Epidermal melanocyte (primary cell): ENCODE measurements around the gene NACAD.

Experiments
- DNase-seq: peaks from one replicate; pipeline ENCODE4 v3.0.0; 2011; ENCODE audit warnings: low spot score; ENCODE audit not compliant: insufficient read length

Gene NACAD

GRCh38 chr7:45075355-45075644, 13.5 kb downstream of the NACAD start:
- DNase-seq, result no peak

- DNase-seq, result no peak
Observed at GRCh38 chr7:45074528-45075354, 14.0 kb downstream of the NACAD start.

GRCh38 chr7:45073786-45074527, 14.8 kb downstream of the NACAD start:
- DNase-seq, result no peak

- DNase-seq, result no peak
Observed at GRCh38 chr7:45073031-45073785, 15.6 kb downstream of the NACAD start.

- no peak for DNase-seq
Observed at GRCh38 chr7:45072131-45073030, 16.4 kb downstream of the NACAD start.

GRCh38 chr7:45071528-45071927, 17.2 kb downstream of the NACAD start:
- no peak for DNase-seq

- no peak for DNase-seq
Observed at GRCh38 chr7:45070254-45070642, 18.5 kb downstream of the NACAD start.

- no peak for DNase-seq
Observed at GRCh38 chr7:45069444-45070253, 19.1 kb downstream of the NACAD start.

- DNase-seq, result no peak
Observed at GRCh38 chr7:45068236-45069023, 20.3 kb downstream of the NACAD start.

GRCh38 chr7:45067582-45067981, 21.2 kb downstream of the NACAD start:
- DNase-seq, result no peak

- DNase-seq, result no peak
Observed at GRCh38 chr7:45066409-45066808, 22.4 kb downstream of the NACAD start.

- DNase-seq, result no peak
Observed at GRCh38 chr7:45065031-45065995, 23.5 kb downstream of the NACAD start.

GRCh38 chr7:45064047-45064725, 24.6 kb downstream of the NACAD start:
- DNase-seq, result no peak

- DNase-seq, result no peak
Observed at GRCh38 chr7:45061806-45062425, 26.9 kb downstream of the NACAD start.

GRCh38 chr7:45061352-45061751, 27.4 kb downstream of the NACAD start:
- DNase-seq, result no peak

GRCh38 chr7:45060295-45060694, 28.5 kb downstream of the NACAD start:
- DNase-seq, result no peak

- DNase-seq, result no peak
Observed at GRCh38 chr7:45057878-45058277, 30.9 kb downstream of the NACAD start.
